IPS-18c (cell line): ENCODE measurements around the gene PSMB5.

Experiments
- H3K4me3 ChIP-seq: 2 replicates; pipeline ENCODE4 v1.7.0; 2013; ENCODE audit warnings: low read depth, mild to moderate bottlenecking, low read length, moderate library complexity; ENCODE audit not compliant: insufficient read depth
- H3K9me3 ChIP-seq: one replicate; pipeline ENCODE4 v1.6.1; 2013; ENCODE audit warnings: mild to moderate bottlenecking, low read length, moderate library complexity; ENCODE audit not compliant: control insufficient read depth, insufficient read depth

PSMB5 gene

DNA sequence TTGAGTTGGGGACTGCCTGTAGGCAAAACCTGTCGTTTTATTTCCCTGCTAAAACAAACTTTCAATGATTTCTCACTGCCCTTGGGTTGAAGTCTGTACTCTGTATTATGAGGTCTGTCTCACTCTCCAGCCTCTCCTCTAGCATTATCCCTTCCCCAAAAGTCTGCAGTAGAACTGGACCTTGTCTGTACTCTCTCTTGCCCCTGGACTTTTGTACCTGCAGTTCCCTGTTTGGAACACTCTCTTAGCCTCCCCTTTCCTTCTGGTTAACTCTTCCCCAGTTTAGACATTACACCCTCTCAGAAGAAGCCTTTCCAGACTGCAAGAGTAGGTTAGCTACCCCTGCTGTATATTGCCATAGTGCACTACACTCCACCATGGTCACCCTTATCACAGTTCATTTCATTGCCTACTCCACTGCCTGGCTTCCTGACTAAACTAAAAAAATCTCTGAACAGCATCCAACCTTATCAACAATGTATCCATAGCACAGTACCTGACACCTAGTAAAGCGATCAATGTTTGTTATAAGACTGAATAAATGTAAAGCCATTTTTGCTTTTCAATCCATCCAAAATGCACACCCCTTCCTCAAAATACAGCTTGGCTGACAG is 48.7 kb downstream of the PSMB5 start:
- H3K4me3 ChIP-seq = no peak overlapping the region
- no peaks in the 10 kb centered on the region for H3K9me3 ChIP-seq

DNA sequence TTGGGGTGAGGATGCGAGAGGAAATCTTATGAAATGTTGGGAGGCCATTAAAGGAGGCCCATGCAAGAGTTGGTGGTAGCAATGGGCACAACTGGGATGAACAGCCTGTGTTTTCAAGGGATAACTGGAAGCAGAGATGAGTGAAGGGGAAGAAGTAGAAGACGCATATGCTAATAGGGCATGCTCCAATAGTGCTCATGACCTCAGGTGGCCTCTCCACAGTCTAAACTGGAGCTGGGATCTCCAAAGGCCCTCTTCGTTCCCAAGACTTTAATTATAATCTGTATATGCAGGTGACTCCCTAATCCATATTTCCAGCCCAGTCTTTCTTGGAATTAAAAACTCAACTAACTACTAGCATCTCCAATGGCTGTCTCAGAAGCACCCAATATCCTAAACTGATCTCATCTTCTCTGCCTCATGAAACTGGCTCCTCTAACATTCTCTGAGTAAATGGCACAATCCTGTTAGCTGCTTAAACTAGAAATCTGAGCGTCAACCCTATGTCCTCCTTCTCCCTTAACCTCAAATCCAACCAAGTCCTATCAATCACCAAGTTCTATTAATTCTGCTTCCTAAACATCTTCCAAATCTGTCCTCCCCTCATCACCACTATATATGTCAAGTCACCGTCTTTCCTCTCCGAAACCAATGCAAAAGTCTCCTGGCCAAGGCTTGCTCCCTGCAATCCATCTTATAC is 49.6 kb downstream of the PSMB5 start:
- no peak overlapping the region for H3K4me3 ChIP-seq
- no peaks in the 10 kb centered on the region for H3K9me3 ChIP-seq

DNA sequence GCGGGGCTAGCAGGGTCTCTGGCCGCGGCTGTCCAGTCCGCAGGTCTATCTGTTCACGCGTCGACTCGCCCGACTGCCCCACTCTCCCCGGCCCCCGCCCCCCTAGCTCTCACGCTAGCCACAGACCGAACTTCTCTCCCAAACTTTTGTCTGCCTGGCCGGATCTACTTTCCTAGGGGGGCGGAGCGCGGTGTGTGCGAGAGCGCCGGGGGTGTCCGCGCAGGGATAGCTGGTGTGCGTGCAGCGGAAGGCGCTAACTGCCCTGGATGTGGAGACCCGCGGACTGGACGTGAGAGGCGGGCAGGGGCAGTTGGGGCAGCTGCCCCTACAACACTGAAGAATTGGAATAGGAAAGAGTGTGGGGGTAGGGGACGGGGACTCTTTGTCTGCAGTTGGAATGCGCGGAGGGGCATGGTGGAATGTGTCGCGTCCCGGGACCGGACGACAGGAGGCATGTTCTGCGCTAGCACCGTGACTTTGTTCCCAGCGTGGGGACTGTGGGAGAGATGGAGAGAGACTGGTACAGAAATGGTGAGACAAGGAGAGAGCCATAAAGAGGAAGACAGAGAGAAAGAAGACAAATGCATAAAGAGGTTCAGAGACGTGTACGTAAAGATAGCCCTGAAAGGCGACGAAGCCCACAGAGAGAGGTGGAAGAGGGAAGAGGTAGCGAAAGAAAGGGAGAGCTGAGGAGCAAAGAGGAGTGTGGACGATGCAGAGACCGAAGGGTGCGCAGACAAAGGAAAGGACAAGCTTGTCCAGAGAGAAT is 52.0 kb downstream of the PSMB5 start, which contains the start of gene AJUBA:
Gene AJUBA (minus strand): TSS at position 75 of the 769 bp plus-strand sequence. CDS start 285 bp downstream, outside the sequence.
- H3K9me3 ChIP-seq = no peaks in the 10 kb centered on the region
- peak within 1 kb of the TSS; percentile 58 for H3K4me3 ChIP-seq

DNA sequence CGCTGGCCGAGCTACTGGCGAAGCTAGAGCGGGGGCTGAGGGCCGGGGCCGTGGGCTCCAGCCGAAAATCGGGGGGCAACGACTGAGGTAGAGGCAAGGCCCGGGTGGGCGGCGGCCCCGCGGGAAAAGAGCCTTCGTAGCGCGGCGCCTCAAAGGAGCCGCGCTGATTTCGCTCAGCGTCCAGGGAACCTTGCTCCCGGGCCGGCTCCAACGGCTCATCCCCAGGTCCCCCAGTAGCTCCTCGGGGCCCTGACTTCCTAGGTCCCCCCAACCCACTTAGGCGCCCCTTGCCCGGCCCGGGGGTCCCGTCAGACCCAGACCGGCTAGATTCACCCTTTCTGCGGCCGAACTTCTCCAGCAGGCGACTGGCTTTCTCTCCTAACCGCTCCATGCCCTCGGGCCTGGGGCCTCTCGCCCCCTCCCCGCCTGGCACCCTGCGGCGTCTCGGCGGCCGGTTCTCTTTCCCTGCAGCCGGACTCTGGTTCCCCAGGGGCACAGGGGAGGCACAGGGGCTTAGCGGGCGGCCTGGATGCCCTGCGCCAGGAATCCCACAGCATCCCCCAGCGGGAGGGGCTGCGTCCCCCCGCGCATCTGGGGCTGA is 52.7 kb downstream of the PSMB5 start:
- peak overlapping the region; percentile 58 for H3K4me3 ChIP-seq
- no peaks in the 10 kb centered on the region for H3K9me3 ChIP-seq

DNA sequence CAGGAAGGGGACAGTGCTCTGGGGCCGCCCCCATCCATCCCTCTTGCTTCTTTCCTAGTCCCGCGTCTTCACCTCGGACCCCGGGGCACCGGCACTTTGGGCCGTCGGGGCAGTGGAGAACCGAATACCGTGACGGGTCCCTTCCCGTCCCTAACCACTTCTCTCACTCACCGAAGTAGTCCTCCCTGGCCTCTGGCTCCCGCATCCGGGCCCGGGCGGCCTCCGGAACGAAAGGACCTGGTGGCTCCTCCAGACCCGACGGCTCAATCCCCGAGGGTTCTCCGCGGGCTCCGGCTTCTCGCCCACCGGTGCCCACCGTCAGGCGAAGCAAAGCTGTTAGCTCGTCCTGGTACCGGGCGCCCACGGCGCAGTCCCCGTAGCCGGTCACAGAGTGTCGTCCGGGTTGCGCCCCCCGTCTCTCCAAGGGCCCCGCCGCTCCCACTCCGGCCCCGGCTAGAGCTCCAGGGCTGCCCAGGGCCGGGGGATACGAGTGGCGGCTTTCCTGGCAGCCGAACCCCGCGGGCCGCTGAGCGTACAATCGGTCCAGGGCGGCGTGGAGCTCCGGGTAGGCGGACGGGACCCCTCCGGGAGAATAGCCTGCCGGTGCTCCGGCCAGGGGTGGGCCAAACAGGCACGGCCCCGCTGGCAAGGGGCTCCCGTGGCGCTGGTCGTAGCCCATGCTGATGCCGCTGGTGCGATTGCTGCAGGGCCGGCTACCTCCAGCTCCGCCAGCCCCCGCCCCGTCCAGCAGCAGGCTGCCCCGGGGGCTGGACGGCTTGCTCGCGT is 53.4 kb downstream of the PSMB5 start:
- no peaks in the 10 kb centered on the region for H3K9me3 ChIP-seq

DNA sequence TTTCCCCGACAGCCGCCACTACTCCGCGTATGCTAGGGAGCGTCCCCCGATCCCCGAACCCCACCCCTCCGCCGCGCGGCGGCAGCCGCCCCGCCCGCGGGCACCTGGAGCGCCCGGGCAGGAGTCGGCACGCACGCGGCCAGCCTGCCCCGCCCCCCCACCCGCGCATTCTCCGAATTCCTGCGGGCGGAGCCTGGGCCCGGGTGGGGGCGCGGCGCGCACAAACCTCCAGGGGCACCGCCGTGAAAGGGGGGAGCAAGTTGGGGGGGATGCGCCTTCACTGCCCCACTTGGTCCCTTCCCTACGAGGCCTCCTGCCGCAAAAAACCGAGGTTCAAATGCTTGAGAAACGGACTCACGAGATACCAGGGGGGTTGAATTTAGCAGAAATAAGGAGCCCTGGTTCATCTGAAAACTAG is 54.0 kb downstream of the PSMB5 start:
- H3K9me3 ChIP-seq = no peaks in the 10 kb centered on the region
- peak overlapping the region; percentile 58 for H3K4me3 ChIP-seq

More for the DNA sequence above, 53.4 kb downstream of the PSMB5 start:
- H3K4me3 ChIP-seq = peak overlapping the region; percentile 58

DNA sequence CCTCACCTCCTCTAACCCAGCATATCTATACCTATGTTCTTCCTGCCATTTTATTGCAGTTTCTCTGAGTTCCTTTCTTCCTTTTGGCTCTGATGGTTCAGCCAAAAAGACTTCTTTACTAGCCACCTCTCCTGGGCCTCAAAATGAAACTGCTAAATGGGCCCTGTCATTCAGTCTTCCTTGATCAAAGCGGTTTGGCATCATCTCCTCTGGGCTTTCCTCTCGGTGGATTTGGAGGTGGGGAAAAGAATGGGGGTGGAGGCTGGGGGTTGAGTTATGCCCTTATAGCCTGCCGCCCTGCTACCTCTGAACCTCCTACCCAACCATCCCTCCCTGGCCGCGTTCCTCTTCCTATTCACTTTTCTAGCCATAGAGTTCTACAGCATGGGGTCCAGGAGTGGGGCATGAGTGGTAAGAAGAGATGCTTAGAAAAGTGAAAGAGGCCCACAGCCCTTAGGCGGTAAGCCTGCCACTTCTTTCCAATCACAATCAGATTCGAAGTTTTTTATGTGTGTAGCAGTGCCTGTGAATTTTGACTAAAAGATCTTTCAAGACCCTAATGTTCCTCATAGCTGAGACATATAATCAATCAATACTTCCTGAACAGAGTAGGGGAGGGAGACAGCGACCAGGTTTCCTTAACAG is 54.8 kb downstream of the PSMB5 start:
- peak overlapping the region; percentile 44 for H3K4me3 ChIP-seq
- H3K9me3 ChIP-seq = no peaks in the 10 kb centered on the region

DNA sequence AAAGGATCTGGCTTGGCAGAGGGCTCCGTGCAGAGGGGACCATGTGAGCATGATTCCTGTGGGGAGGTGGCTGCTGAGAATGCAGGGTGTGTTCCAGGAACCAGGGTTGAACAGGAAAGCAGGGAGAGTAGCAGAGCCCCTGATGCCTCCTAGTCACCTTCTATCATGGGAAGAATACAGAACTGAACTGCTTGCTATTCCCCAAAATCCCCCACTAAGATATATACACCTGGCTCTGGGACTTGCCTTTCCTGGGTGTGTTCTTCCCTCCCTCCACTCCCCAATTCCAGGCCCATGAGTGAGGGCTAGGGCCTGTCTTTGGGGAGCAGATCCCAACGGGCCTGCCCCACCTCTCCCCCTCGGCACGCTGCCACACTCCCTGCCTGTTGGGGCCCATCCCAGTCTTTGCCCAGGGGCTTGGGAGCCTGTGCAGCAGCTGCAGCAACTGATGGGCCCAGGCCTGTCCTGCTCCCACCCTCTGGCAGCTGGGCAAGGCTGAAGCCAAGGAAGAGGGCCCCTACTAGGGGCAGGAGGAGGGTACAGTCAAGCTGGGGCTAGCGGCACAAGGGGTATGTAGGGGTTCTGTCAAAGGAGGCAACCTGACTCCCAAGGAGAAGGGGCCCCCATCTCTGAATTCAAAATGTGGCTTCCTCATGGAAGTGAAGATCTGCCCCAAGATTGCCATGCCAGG is 55.6 kb downstream of the PSMB5 start:
- no peaks in the 10 kb centered on the region for H3K9me3 ChIP-seq
- H3K4me3 ChIP-seq = peak overlapping the region; percentile 26

DNA sequence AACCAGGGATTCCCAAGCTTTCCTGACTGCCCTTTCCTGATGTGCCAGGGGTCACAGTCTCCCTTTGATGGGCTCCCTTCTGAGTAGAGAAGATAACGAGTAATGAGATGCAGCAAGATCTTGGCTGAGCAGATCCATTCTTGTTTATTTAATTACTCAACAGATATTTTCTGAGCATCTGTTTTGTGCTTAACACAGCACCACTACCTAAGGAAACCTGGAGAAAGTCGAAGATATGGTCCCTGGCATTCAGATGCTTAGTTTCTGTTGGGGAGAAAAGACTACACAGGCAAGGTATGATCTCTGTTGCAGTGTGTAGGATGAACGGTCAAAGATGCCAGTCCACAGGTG is 56.2 kb downstream of the PSMB5 start:
- Histone ChIP-seq H3K4me3 (peak overlapping the region; percentile 16; the same call in 1 of the 2 replicates), H3K9me3 (no peaks in the 10 kb centered on the region)

DNA sequence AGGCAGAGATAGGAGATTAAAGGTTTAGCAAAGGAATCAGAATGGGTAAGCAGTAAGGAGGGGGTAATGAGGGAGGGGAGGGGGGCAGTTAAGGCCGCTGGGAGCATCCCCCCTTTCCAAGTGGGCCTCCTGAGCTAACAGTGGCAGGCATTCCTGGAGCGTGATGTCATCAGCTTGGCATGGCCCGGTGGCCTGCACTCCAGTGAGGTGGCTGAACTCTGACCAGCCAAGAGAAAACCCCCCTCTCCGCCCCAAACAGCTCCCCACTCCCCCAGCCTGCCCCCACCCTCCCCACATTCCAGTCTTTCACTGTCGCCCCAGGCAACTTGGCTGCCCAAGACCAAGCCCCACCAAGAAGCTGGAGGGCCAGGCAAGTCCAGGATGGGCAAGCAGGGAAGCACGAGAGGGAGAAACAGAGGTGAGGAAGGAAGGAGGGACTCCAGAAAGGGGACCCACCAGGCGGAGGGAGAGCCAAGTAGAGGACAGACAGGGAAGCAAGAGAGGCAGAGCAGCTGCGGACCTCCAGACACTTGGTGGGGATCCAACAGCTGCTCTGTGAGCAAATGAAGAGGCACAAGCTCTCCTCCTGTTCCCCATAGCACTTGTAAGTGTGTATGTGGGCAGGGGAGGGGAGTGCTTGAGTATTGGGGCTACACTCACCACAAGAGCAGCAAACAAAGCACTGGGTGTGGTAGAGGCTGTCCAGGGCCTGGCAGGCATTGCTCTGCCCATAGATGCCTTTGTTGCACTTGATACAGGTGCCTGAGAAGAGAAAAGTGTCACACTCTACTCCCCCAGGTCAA is 56.8 kb downstream of the PSMB5 start:
- peak overlapping the region; percentile 16; the same call in 1 of the 2 replicates for H3K4me3 ChIP-seq
- no peaks in the 10 kb centered on the region for H3K9me3 ChIP-seq

DNA sequence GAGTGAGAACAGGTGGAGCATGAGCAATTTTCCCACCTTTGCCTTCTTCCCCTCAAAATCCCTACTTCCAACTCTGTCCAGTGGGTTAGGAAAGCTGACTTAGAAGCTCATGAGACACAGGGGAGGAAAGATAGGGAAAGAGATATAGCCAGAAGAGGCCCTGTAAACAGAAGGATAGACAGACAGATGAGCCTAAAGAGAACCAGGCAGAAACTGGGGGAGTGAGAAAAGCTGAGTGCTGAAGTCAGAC is 57.3 kb downstream of the PSMB5 start:
- H3K4me3 ChIP-seq = peak overlapping the region; percentile 1; the same call in 1 of the 2 replicates
- H3K9me3 ChIP-seq = peaks cover 2% of the 10 kb centered on the region

DNA sequence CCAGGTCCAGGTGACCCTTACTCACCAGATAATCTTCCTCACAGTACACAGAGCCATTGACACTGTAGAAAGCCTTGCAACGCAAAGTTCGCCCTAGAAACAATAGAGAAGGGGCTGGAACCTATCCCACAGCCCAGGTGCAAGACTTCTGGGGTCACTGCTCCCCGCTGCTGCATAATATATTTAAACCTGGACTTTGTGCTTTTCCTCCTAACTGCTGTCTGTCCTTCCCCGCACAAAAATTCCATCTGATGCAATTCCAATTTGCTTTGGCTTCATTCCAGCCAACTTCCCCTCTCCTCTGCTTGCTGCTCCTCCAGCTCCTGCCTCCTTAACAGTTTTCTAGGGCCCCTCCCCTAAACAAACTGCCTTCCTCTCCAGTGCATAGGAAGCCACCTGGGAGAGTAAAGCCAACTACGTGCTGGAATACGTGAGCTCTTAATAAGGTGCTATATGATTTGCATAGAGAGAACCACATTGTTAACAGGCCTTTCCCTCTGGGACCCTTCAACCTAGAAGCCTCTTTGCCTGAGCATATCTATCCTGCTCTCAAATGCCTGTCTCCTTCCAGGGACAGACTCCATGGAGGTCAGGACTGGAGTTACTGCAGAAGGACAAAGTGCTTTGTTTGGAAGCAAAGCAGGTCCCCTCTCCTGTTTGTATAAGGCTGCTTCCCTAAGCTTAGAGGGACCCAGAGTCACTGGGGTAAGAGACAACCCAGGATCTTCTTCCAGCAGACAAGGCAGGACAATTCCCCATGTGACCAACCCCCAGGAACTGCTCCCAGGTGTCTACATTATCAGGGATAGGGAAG is 57.9 kb downstream of the PSMB5 start:
- no peak overlapping the region for H3K4me3 ChIP-seq

More for the DNA sequence above, 57.9 kb downstream of the PSMB5 start:
- H3K9me3 ChIP-seq = peaks cover 2% of the 10 kb centered on the region
